Measurements from ENCODE around the gene CHI3L2. TPM values are rescaled to one million over a fixed set of nuclear protein-coding genes. Genes with fewer than 3 reads are reported as not detected.

CHI3L2 gene
- total RNA-seq, 1 donor from 2014 or later = not detected

- Mint-ChIP-seq H3K27me3 (ENCODE audit: low read depth, unreplicated experiment) (peaks cover 33% of the 10 kb centered on the region), H3K27ac (ENCODE audit: unreplicated experiment) (no peak overlapping the region), H3K4me1 (ENCODE audit: low read depth, unreplicated experiment) (no peaks in the 10 kb centered on the region), H3K4me3 (ENCODE audit: unreplicated experiment) (no peak overlapping the region), H3K36me3 (ENCODE audit: low read depth, unreplicated experiment) (peaks cover 2% of the 10 kb centered on the region), H3K9me3 (ENCODE audit: unreplicated experiment) (peaks cover 9% of the 10 kb centered on the region)
- H3K27me3 ChIP-seq (ENCODE audit: insufficient read depth, low read length) = peaks cover 15% of the 10 kb centered on the region
- H2AFZ ChIP-seq (ENCODE audit: low read depth, low read length) = no peak overlapping the region
- no peaks in the 10 kb centered on the region for H3K36me3 ChIP-seq (ENCODE audit: insufficient read depth, low read length)
- DNase-seq (ENCODE audit: low read depth) (no peak), FAIRE-seq (no peak)
- H3K79me2 ChIP-seq (ENCODE audit: insufficient read depth, low read length) = no peaks in the 10 kb centered on the region
- no peak overlapping the region for H3K4me3 ChIP-seq (ENCODE audit: insufficient read depth, low read depth, low read length)
- H4K20me1 ChIP-seq (ENCODE audit: insufficient read depth, low read length) = no peaks in the 10 kb centered on the region
- H3K27ac ChIP-seq (ENCODE audit: low read depth, low read length) = no peak overlapping the region
- no peaks in the 10 kb centered on the region for H3K9me3 ChIP-seq (ENCODE audit: insufficient read depth, low read depth, low read length)
- H3K4me1 ChIP-seq (ENCODE audit: insufficient read depth, low read length) = peaks cover 5% of the 10 kb centered on the region
- H3K9ac ChIP-seq (ENCODE audit: low read length) = no peak overlapping the region
- no peak overlapping the region for H3K4me2 ChIP-seq (ENCODE audit: low read length)
- TF ChIP-seq, protein P1, sequence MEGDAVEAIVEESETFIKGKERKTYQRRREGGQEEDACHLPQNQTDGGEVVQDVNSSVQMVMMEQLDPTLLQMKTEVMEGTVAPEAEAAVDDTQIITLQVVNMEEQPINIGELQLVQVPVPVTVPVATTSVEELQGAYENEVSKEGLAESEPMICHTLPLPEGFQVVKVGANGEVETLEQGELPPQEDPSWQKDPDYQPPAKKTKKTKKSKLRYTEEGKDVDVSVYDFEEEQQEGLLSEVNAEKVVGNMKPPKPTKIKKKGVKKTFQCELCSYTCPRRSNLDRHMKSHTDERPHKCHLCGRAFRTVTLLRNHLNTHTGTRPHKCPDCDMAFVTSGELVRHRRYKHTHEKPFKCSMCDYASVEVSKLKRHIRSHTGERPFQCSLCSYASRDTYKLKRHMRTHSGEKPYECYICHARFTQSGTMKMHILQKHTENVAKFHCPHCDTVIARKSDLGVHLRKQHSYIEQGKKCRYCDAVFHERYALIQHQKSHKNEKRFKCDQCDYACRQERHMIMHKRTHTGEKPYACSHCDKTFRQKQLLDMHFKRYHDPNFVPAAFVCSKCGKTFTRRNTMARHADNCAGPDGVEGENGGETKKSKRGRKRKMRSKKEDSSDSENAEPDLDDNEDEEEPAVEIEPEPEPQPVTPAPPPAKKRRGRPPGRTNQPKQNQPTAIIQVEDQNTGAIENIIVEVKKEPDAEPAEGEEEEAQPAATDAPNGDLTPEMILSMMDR (IDR thresholded peaks at IDR 0.05; ENCODE audit: insufficient read depth, low read depth, low read length) = no peak
Measured at GRCh38 chr1:111201275-111202090, 26.0 kb upstream of the CHI3L2 start.

GRCh38 chr1:111202366-111202706, 25.2 kb upstream of the CHI3L2 start:
- Histone ChIP-seq H3K9me3 (ENCODE audit: insufficient read depth, low read depth, low read length) (no peaks in the 10 kb centered on the region), H3K4me3 (ENCODE audit: insufficient read depth, low read depth, low read length) (no peak overlapping the region), H3K27me3 (ENCODE audit: insufficient read depth, low read length) (peaks cover 22% of the 10 kb centered on the region), H2AFZ (ENCODE audit: low read depth, low read length) (no peak overlapping the region), H3K4me2 (ENCODE audit: low read length) (no peak overlapping the region), H3K4me1 (ENCODE audit: insufficient read depth, low read length) (peaks cover 5% of the 10 kb centered on the region), H3K36me3 (ENCODE audit: insufficient read depth, low read length) (no peaks in the 10 kb centered on the region), H3K27ac (ENCODE audit: low read depth, low read length) (no peak overlapping the region), H4K20me1 (ENCODE audit: insufficient read depth, low read length) (no peaks in the 10 kb centered on the region), H3K9ac (ENCODE audit: low read length) (no peak overlapping the region), H3K79me2 (ENCODE audit: insufficient read depth, low read length) (no peaks in the 10 kb centered on the region)
- Mint-ChIP-seq H3K9me3 (ENCODE audit: unreplicated experiment) (peaks cover 9% of the 10 kb centered on the region), H3K27ac (ENCODE audit: unreplicated experiment) (no peak overlapping the region), H3K36me3 (ENCODE audit: low read depth, unreplicated experiment) (peaks cover 2% of the 10 kb centered on the region), H3K4me3 (ENCODE audit: unreplicated experiment) (no peak overlapping the region), H3K27me3 (ENCODE audit: low read depth, unreplicated experiment) (peaks cover 30% of the 10 kb centered on the region), H3K4me1 (ENCODE audit: low read depth, unreplicated experiment) (no peaks in the 10 kb centered on the region)
- DNase-seq (ENCODE audit: low read depth) (no peak), FAIRE-seq (no peak)
- TF ChIP-seq EZH2 (IDR thresholded peaks at IDR 0.05; ENCODE audit: insufficient read depth, low read length) = no peak
- TF ChIP-seq, protein P1 (IDR thresholded peaks at IDR 0.05; ENCODE audit: insufficient read depth, low read depth, low read length) = no peak

Measured in astrocyte (in vitro differentiated cells and primary cell).